Measurements from ENCODE around the gene RAB34. TPM values are rescaled to one million over a fixed set of nuclear protein-coding genes. Genes with fewer than 3 reads are reported as not detected.

RAB34 gene
- total RNA-seq, 1 experiment from 2014 or later: 284 TPM

DNA sequence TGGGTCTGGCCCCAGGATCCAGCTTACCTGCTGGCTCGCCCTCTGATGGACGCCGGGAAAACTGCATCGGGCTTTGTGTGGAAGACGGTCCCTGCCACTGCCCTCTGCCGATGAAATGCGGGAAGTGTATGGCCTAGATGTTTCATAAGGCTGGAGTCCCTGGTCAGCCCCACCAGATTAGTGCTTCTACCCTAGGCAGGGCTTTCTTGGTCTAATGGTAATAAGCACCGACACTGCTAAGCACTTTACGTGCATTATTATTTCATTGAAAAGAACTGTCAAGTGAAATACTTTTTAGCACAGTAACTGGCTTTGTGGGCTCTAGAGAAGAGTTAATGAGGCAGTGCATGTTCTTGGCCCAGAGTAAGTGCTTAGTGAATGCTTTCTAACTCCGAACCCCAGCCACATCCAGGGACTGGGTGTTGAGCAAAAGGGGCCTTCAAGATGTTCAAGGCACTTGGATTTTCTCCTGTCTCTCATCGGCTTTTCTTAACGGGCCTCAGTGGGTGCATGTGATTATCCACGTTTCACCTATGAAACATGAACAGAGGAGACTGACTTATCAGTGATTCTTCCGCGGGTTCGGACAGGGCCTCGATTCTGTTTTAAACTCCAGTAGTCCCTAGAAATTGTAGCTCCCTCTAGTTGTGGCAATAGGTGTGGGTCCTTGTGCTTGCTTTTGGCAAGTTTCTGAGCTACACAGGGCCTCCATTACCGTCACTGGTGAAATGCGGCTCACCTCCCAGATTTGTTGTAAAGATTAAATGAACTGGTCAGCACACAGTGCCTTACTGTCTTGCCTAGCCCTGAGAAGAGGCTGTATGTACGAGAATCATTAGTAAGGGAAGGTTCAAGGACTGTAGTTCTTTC is 32.7 kb upstream of the RAB34 start:
- H3K27ac ChIP-seq (ENCODE audit: low read length): peak overlapping the region; percentile 99; the same call in 1 of the 2 replicates
- H3K4me3 ChIP-seq (ENCODE audit: low read depth in 2 of 2, low read length in 2 of 2): no peak overlapping the region
- ChIA-PET POLR2A (interaction anchor here (1.0 to 4.5 kb wide), 2 partner anchors 23 to 29 kb away, joined by 3 to 25 read pairs; partner anchors contain the start of gene TLCD1), CTCF (interaction anchor here (0.6 to 8.4 kb wide), 9 partner anchors 12 to 428 kb away, joined by 3 to 123 read pairs (median 3); partner anchors contain the start of genes NEK8 and TLCD1)
- DNase-seq (ENCODE audit: low read depth, low spot score) (peak; percentile 81), ATAC-seq (peak; percentile 72)
- no peaks in the 10 kb centered on the region for H3K9me3 ChIP-seq (ENCODE audit: control insufficient read depth, insufficient read depth, low read depth, low read length)
- H3K27me3 ChIP-seq (ENCODE audit: control insufficient read depth, insufficient read depth, low read length): no peaks in the 10 kb centered on the region
- BruUV-seq (replicated peaks): TSS peak; percentile 73
- in situ Hi-C loops (cut with HindIII; ENCODE audit: low pct_unique_long_range_greater_than_20kb, low sequenced_read_pairs) (no loop called here), intact Hi-C loops (cut with micrococcal nuclease; ENCODE audit: unreplicated experiment) (loop anchor here (1.0 kb wide), 1 partner anchor 23 kb away; no protein-coding TSS in a partner anchor)
- H3K4me1 ChIP-seq (ENCODE audit: control insufficient read depth, insufficient read depth, low read length): peaks cover 51% of the 10 kb centered on the region
- TF ChIP-seq, protein P1, sequence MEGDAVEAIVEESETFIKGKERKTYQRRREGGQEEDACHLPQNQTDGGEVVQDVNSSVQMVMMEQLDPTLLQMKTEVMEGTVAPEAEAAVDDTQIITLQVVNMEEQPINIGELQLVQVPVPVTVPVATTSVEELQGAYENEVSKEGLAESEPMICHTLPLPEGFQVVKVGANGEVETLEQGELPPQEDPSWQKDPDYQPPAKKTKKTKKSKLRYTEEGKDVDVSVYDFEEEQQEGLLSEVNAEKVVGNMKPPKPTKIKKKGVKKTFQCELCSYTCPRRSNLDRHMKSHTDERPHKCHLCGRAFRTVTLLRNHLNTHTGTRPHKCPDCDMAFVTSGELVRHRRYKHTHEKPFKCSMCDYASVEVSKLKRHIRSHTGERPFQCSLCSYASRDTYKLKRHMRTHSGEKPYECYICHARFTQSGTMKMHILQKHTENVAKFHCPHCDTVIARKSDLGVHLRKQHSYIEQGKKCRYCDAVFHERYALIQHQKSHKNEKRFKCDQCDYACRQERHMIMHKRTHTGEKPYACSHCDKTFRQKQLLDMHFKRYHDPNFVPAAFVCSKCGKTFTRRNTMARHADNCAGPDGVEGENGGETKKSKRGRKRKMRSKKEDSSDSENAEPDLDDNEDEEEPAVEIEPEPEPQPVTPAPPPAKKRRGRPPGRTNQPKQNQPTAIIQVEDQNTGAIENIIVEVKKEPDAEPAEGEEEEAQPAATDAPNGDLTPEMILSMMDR (IDR thresholded peaks at IDR 0.05): peak; percentile 100
- TF ChIP-seq POLR2AphosphoS5 (IDR thresholded peaks at IDR 0.05; ENCODE audit: low read depth, low read length): peak; percentile 83
- TF ChIP-seq, protein P2, sequence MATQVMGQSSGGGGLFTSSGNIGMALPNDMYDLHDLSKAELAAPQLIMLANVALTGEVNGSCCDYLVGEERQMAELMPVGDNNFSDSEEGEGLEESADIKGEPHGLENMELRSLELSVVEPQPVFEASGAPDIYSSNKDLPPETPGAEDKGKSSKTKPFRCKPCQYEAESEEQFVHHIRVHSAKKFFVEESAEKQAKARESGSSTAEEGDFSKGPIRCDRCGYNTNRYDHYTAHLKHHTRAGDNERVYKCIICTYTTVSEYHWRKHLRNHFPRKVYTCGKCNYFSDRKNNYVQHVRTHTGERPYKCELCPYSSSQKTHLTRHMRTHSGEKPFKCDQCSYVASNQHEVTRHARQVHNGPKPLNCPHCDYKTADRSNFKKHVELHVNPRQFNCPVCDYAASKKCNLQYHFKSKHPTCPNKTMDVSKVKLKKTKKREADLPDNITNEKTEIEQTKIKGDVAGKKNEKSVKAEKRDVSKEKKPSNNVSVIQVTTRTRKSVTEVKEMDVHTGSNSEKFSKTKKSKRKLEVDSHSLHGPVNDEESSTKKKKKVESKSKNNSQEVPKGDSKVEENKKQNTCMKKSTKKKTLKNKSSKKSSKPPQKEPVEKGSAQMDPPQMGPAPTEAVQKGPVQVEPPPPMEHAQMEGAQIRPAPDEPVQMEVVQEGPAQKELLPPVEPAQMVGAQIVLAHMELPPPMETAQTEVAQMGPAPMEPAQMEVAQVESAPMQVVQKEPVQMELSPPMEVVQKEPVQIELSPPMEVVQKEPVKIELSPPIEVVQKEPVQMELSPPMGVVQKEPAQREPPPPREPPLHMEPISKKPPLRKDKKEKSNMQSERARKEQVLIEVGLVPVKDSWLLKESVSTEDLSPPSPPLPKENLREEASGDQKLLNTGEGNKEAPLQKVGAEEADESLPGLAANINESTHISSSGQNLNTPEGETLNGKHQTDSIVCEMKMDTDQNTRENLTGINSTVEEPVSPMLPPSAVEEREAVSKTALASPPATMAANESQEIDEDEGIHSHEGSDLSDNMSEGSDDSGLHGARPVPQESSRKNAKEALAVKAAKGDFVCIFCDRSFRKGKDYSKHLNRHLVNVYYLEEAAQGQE (IDR thresholded peaks at IDR 0.05; ENCODE audit: insufficient read depth in 1 of 2, low read depth in 2 of 2, low read length in 1 of 2): 0 out of 4 replicates have a peak, but pooled peaks of 1 of the 2 experiments have one; percentile 11
- no peak for TF ChIP-seq TCF7L2 (IDR thresholded peaks at IDR 0.05; ENCODE audit: low read depth, low read length)
- TF ChIP-seq SIN3A (IDR thresholded peaks at IDR 0.05; ENCODE audit: borderline replicate concordance, insufficient read depth, low read depth, low read length): 0 out of 2 replicates have a peak, but pooled peaks have one; percentile 74
- no peaks in the 10 kb centered on the region; the same call in 1 of the 2 replicates for H3K36me3 ChIP-seq (ENCODE audit: control insufficient read depth, insufficient read depth, low read length)

DNA sequence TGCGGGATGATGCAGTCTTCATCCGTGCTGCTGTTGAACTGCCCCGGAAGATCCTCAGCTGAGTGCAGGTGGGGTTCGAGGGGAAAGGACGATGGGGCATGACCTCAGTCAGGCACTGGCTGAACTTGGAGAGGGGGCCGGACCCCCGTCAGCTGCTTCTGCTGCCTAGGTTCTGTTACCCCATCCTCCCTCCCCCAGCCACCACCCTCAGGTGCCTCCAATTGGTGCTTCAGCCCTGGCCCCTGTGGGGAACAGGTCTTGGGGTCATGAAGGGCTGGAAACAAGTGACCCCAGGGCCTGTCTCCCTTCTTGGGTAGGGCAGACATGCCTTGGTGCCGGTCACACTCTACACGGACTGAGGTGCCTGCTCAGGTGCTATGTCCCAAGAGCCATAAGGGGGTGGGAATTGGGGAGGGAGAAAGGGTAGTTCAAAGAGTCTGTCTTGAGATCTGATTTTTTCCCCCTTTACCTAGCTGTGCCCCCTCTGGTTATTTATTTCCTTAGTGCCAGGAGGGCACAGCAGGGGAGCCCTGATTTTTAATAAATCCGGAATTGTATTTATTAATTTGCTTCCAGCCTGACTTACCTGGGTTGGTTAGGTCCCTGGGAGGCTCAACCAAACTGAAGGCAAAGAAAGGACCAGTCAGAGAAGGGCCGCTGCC is 32.0 kb upstream of the RAB34 start:
- in situ Hi-C loops (cut with HindIII; ENCODE audit: low pct_unique_long_range_greater_than_20kb, low sequenced_read_pairs) (no loop called here), intact Hi-C loops (cut with micrococcal nuclease; ENCODE audit: unreplicated experiment) (loop anchor here (1.0 kb wide), 1 partner anchor 22 kb away; no protein-coding TSS in a partner anchor)
- no peaks in the 10 kb centered on the region; the same call in none of the 2 replicates for H3K36me3 ChIP-seq (ENCODE audit: control insufficient read depth, insufficient read depth, low read length)
- H3K27ac ChIP-seq (ENCODE audit: low read length): peak overlapping the region; percentile 99
- DNase-seq (ENCODE audit: low read depth, low spot score) (no peak), ATAC-seq (peak; percentile 9)
- no peaks in the 10 kb centered on the region for H3K27me3 ChIP-seq (ENCODE audit: control insufficient read depth, insufficient read depth, low read length)
- H3K9me3 ChIP-seq (ENCODE audit: control insufficient read depth, insufficient read depth, low read depth, low read length): no peaks in the 10 kb centered on the region
- BruUV-seq (replicated peaks): no TSS peak
- CTCF ChIA-PET: interaction anchor here (0.6 to 8.4 kb wide), 4 partner anchors 14 to 144 kb away, joined by 3 to 123 read pairs (median 4); partner anchors contain the start of genes NEK8 and TLCD1
- POLR2A ChIA-PET: interaction anchor here (0.6 to 4.5 kb wide), 3 partner anchors 23 to 150 kb away, joined by 3 to 25 read pairs (median 7); partner anchors contain the start of gene TLCD1
- H3K4me3 ChIP-seq (ENCODE audit: low read depth in 2 of 2, low read length in 2 of 2): no peak overlapping the region
- H3K4me1 ChIP-seq (ENCODE audit: control insufficient read depth, insufficient read depth, low read length): peaks cover 52% of the 10 kb centered on the region
- TF ChIP-seq, protein P2 (IDR thresholded peaks at IDR 0.05; ENCODE audit: insufficient read depth in 1 of 2, low read depth in 2 of 2, low read length in 1 of 2): no peak
- TF ChIP-seq POLR2AphosphoS5 (IDR thresholded peaks at IDR 0.05; ENCODE audit: low read depth, low read length): no peak; the same call in 1 of the 2 replicates
- TF ChIP-seq SIN3A (IDR thresholded peaks at IDR 0.05; ENCODE audit: borderline replicate concordance, insufficient read depth, low read depth, low read length): no peak
- TF ChIP-seq, protein P1 (IDR thresholded peaks at IDR 0.05): no peak; the same call in 1 of the 2 replicates
- TF ChIP-seq TCF7L2 (IDR thresholded peaks at IDR 0.05; ENCODE audit: low read depth, low read length): no peak
